ENCODE results near the gene PARP15.
"Not testable (repeated sequence)": the region's sequence is repeated elsewhere in the genome, so short reads cannot be mapped to it uniquely, and the experiment has no call there.

Gene PARP15

GRCh38 chr3:122629763-122630162 is 52.3 kb downstream of the PARP15 start:
- Mint-ChIP-seq H3K27me3 (ENCODE audit: low read depth) (peaks cover 3% of the 10 kb centered on the region), H3K4me3 (no peak overlapping the region), H3K4me1 (no peaks in the 10 kb centered on the region), H3K27ac (no peak overlapping the region), H3K36me3 (ENCODE audit: low read depth) (no peaks in the 10 kb centered on the region), H3K9me3 (no peaks in the 10 kb centered on the region)
- no peak for TF ChIP-seq CTCF (IDR thresholded peaks at IDR 0.05; ENCODE audit: unreplicated experiment in 3 of 3)

GRCh38 chr3:122635789-122636188 is 58.3 kb downstream of the PARP15 start:
- H3K4me3 Mint-ChIP-seq = no peak overlapping the region
- no peaks in the 10 kb centered on the region for H3K4me1 Mint-ChIP-seq
- TF ChIP-seq CTCF (IDR thresholded peaks at IDR 0.05; ENCODE audit: unreplicated experiment in 3 of 3) = no peak
- H3K9me3 Mint-ChIP-seq = no peaks in the 10 kb centered on the region
- peaks cover 3% of the 10 kb centered on the region for H3K27me3 Mint-ChIP-seq (ENCODE audit: low read depth)
- H3K36me3 Mint-ChIP-seq (ENCODE audit: low read depth) = no peaks in the 10 kb centered on the region
- H3K27ac Mint-ChIP-seq = no peak overlapping the region

DNA sequence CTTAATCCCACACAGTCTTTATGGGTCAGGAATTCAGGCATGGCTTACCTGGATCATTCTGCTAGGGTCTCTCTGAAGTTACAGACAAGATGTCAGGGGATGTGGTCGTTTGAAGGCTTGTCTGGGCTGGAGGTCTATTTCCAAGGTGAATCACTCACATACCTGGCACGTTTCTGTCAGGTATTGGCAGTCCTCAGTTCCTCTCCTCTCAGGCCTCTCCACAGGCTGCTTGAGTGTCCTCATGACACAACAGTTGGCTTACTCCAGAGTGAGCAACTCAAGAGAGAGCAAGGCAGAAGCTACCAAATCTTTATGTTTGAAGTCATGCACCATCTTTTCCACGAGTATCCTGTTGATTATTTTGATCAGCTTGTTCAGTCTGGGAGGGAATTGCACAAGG is 59.2 kb downstream of the PARP15 start:
- TF ChIP-seq CTCF (IDR thresholded peaks at IDR 0.05; ENCODE audit: unreplicated experiment in 3 of 3) = no peak
- Mint-ChIP-seq H3K4me3 (no peak overlapping the region), H3K27ac (no peak overlapping the region), H3K4me1 (no peaks in the 10 kb centered on the region), H3K36me3 (ENCODE audit: low read depth) (no peaks in the 10 kb centered on the region), H3K9me3 (no peaks in the 10 kb centered on the region), H3K27me3 (ENCODE audit: low read depth) (peaks cover 3% of the 10 kb centered on the region)

- TF ChIP-seq CTCF (IDR thresholded peaks at IDR 0.05; ENCODE audit: unreplicated experiment in 3 of 3) = no peak
- Mint-ChIP-seq H3K4me3 (no peak overlapping the region), H3K4me1 (no peaks in the 10 kb centered on the region), H3K27me3 (ENCODE audit: low read depth) (peaks cover 9% of the 10 kb centered on the region), H3K36me3 (ENCODE audit: low read depth) (no peaks in the 10 kb centered on the region), H3K27ac (no peak overlapping the region), H3K9me3 (no peaks in the 10 kb centered on the region)
Observed at GRCh38 chr3:122640437-122640999, 63.1 kb downstream of the PARP15 start.

- Mint-ChIP-seq H3K27me3 (ENCODE audit: low read depth) (peaks cover 6% of the 10 kb centered on the region), H3K27ac (no peak overlapping the region), H3K4me1 (no peaks in the 10 kb centered on the region), H3K36me3 (ENCODE audit: low read depth) (no peaks in the 10 kb centered on the region), H3K9me3 (no peaks in the 10 kb centered on the region), H3K4me3 (no peak overlapping the region)
- TF ChIP-seq CTCF (IDR thresholded peaks at IDR 0.05; ENCODE audit: unreplicated experiment in 3 of 3) = no peak
Observed at GRCh38 chr3:122642935-122643334, 65.5 kb downstream of the PARP15 start.

- Mint-ChIP-seq H3K27me3 (ENCODE audit: low read depth) (peaks cover 6% of the 10 kb centered on the region), H3K9me3 (no peaks in the 10 kb centered on the region), H3K4me3 (no peak overlapping the region), H3K36me3 (ENCODE audit: low read depth) (no peaks in the 10 kb centered on the region), H3K27ac (no peak overlapping the region), H3K4me1 (no peaks in the 10 kb centered on the region)
- TF ChIP-seq CTCF (IDR thresholded peaks at IDR 0.05; ENCODE audit: unreplicated experiment in 3 of 3) = no peak
Observed at GRCh38 chr3:122646146-122646988, 68.9 kb downstream of the PARP15 start.

DNA sequence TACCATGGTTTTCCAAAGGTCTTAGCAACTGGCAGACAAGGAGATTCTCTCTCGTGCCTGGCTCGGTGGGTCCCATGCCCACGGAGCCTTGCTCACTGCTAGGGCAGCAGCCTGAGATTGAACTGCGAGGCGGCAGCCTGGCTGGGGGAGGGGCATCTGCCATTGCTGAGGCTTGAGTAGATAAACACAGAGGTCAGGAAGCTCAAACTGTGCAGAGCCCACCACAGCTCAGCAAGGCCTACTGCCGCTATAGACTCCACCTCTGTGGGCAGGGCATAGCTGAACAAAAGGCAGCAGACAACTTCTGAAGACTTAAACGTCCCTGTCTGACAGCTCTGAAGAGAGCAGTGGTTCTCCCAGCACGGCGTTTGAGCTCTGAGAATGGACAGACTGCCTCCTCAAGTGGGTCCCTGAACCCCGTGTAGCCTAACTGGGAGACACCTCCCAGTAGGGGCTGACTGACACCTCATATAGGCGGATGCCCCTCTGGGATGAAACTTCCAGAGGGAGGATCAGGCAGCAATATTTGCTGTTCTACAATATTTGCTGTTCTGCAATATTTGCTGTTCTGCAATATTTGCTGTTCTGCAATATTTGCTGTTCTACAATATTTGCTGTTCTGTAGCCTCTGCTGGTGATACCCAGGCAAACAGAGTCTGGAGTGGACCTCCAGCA is 73.9 kb downstream of the PARP15 start:
- not testable (repeated sequence) for H3K4me1 Mint-ChIP-seq; H3K36me3 Mint-ChIP-seq (ENCODE audit: low read depth); H3K9me3 Mint-ChIP-seq; H3K4me3 Mint-ChIP-seq; H3K27ac Mint-ChIP-seq; H3K27me3 Mint-ChIP-seq (ENCODE audit: low read depth)

DNA sequence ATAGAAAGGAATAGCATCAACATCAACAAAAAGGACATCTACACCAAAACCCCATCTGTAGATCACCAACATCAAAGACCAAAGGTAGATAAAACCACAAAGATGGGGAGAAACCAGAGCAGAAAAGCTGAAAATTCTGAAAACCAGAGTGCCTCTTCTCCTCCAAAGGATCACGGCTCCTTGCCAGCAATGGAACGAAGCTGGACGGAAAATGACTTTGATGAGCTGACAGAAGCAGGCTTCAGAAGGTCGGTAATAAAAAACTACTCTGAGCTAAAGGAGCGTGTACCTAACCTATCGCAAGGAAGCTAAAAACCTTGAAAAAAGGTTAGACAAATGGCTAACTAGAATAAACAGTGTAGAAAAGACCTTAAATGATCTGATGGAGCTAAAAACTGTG is 74.5 kb downstream of the PARP15 start:
- H3K27ac Mint-ChIP-seq; H3K9me3 Mint-ChIP-seq; H3K4me3 Mint-ChIP-seq; H3K36me3 Mint-ChIP-seq (ENCODE audit: low read depth); H3K4me1 Mint-ChIP-seq; H3K27me3 Mint-ChIP-seq (ENCODE audit: low read depth): not testable (repeated sequence)
